MM.1S (cell line): ENCODE measurements around the gene IYD.

Experiments used
- DNase-seq: peaks from one replicate; pipeline ENCODE4 v3.0.0-alpha.2; 2015
- H2AFZ ChIP-seq: fragments of 300-600 bp; sonication (generic); 2 replicates; pipeline ENCODE4 v1.6.0; 2016; ENCODE audit warnings: antibody characterized with exemption, low read length
- H3F3A ChIP-seq: fragments of 300-600 bp; sonication (generic); 2 replicates; pipeline ENCODE4 v1.6.1; 2016; ENCODE audit warnings: mild to moderate bottlenecking, antibody characterized with exemption, low read length, moderate library complexity, mixed read lengths; ENCODE audit not compliant: insufficient read depth
- H3K27ac ChIP-seq: fragments of 300-600 bp; sonication (generic); 2 replicates; pipeline ENCODE4 v1.5.1; 2016; ENCODE audit warnings: mild to moderate bottlenecking, low read length
- H3K27me3 ChIP-seq: fragments of 300-600 bp; sonication (generic); replicated peaks from 2 replicates; pipeline ENCODE4 v1.6.0; 2016; ENCODE audit warnings: low read length; ENCODE audit not compliant: insufficient read depth
- H3K36me3 ChIP-seq: fragments of 300-600 bp; sonication (generic); replicated peaks from 2 replicates; pipeline ENCODE4 v1.6.1; 2016; ENCODE audit warnings: mild to moderate bottlenecking, low read length, mixed read lengths; ENCODE audit not compliant: insufficient read depth
- H3K4me1 ChIP-seq: fragments of 300-600 bp; sonication (generic); 2 replicates; pipeline ENCODE4 v1.6.1; 2016; ENCODE audit warnings: low read length, mixed read lengths
- H3K4me2 ChIP-seq: fragments of 300-600 bp; sonication (generic); 2 replicates; pipeline ENCODE4 v1.6.0; 2016; ENCODE audit warnings: low read depth, low read length
- H3K4me3 ChIP-seq: fragments of 300-600 bp; sonication (generic); 2 replicates; pipeline ENCODE4 v1.5.1; 2016; ENCODE audit warnings: low read length, mixed read lengths
- H3K79me2 ChIP-seq: fragments of 300-600 bp; sonication (generic); 2 replicates; pipeline ENCODE4 v1.6.1; 2016; ENCODE audit warnings: mixed run types, low read length, mixed read lengths
- H3K9ac ChIP-seq: fragments of 300-600 bp; sonication (generic); 2 replicates; pipeline ENCODE4 v1.6.1; 2016; ENCODE audit warnings: low read length, mixed read lengths
- H3K9me2 ChIP-seq: fragments of 300-600 bp; sonication (generic); replicated peaks from 2 replicates; pipeline ENCODE4 v1.6.1; 2016; ENCODE audit warnings: mild to moderate bottlenecking, low read length, mixed read lengths; ENCODE audit not compliant: insufficient read depth
- H3K9me3 ChIP-seq: fragments of 300-600 bp; sonication (generic); replicated peaks from 2 replicates; pipeline ENCODE4 v1.6.1; 2016; ENCODE audit warnings: mild to moderate bottlenecking, low read length, mixed read lengths; ENCODE audit not compliant: insufficient read depth
- H4K20me1 ChIP-seq: fragments of 300-600 bp; sonication (generic); 2 replicates; pipeline ENCODE4 v1.6.1; 2016; ENCODE audit warnings: mild to moderate bottlenecking, low read length, moderate library complexity, mixed read lengths; ENCODE audit not compliant: insufficient read depth
- CTCF ChIP-seq: fragments of 300-600 bp; sonication (generic); IDR thresholded peaks from 2 replicates; pipeline ENCODE4 v1.5.1; 2016; ENCODE audit warnings: antibody characterized with exemption, low read length, mixed read lengths
- EZH2 ChIP-seq: fragments of 300-600 bp; sonication (generic); optimal IDR thresholded peaks from 2 replicates; pipeline ENCODE3; 2017; ENCODE audit warnings: low read depth, mild to moderate bottlenecking, antibody characterized with exemption, low read length, mixed read lengths
- EZH2phosphoT487 ChIP-seq: fragments of 300-600 bp; sonication (generic); IDR thresholded peaks from 2 replicates; pipeline ENCODE4 v1.6.1; 2018; ENCODE audit warnings: antibody characterized with exemption, low read length

Gene IYD

GRCh38 chr6:150450918-150451317 lies 82.1 kb downstream of the IYD start:
- Histone ChIP-seq H3K79me2 (no peaks in the 10 kb centered on the region), H3K9me2 (no peaks in the 10 kb centered on the region), H3K9me3 (no peaks in the 10 kb centered on the region), H3K4me3 (no peak overlapping the region), H3K9ac (no peak overlapping the region), H3F3A (no peaks in the 10 kb centered on the region), H3K4me1 (no peaks in the 10 kb centered on the region), H4K20me1 (no peaks in the 10 kb centered on the region), H2AFZ (no peak overlapping the region), H3K27me3 (no peaks in the 10 kb centered on the region), H3K4me2 (no peak overlapping the region), H3K27ac (no peak overlapping the region), H3K36me3 (no peaks in the 10 kb centered on the region)
- DNase-seq = no peak
- no peak for TF ChIP-seq EZH2
- TF ChIP-seq CTCF = no peak

- no peak for TF ChIP-seq CTCF
- TF ChIP-seq EZH2 = no peak
- TF ChIP-seq EZH2phosphoT487 = no peak
- H3K9ac ChIP-seq = no peak overlapping the region
- no peak overlapping the region for H3K4me2 ChIP-seq
- no peaks in the 10 kb centered on the region for H3K9me2 ChIP-seq
- H3K36me3 ChIP-seq = no peaks in the 10 kb centered on the region
- H3K79me2 ChIP-seq = no peaks in the 10 kb centered on the region
- no peak overlapping the region for H3K4me3 ChIP-seq
- H4K20me1 ChIP-seq = no peaks in the 10 kb centered on the region
- no peak overlapping the region for H2AFZ ChIP-seq
- no peak for DNase-seq
- no peaks in the 10 kb centered on the region for H3K9me3 ChIP-seq
- H3K27ac ChIP-seq = no peak overlapping the region
- H3K27me3 ChIP-seq = no peaks in the 10 kb centered on the region
- no peaks in the 10 kb centered on the region for H3F3A ChIP-seq
- H3K4me1 ChIP-seq = no peaks in the 10 kb centered on the region
These were observed 83.1 kb downstream of the IYD start for GRCh38 chr6:150451807-150452427.

GRCh38 chr6:150452428-150453243 lies 83.8 kb downstream of the IYD start:
- Histone ChIP-seq H3K27ac (no peak overlapping the region), H3K4me2 (no peak overlapping the region), H3K9me2 (no peaks in the 10 kb centered on the region), H3K9ac (no peak overlapping the region), H3K9me3 (no peaks in the 10 kb centered on the region), H2AFZ (no peak overlapping the region), H3F3A (no peaks in the 10 kb centered on the region), H3K27me3 (no peaks in the 10 kb centered on the region), H4K20me1 (no peaks in the 10 kb centered on the region), H3K36me3 (no peaks in the 10 kb centered on the region), H3K79me2 (no peaks in the 10 kb centered on the region), H3K4me3 (no peak overlapping the region), H3K4me1 (no peaks in the 10 kb centered on the region)
- DNase-seq = no peak
- no peak for TF ChIP-seq EZH2phosphoT487
- no peak for TF ChIP-seq EZH2
- no peak for TF ChIP-seq CTCF
